Measurements from ENCODE around the gene GTF3C2. TPM values are rescaled to one million over a fixed set of nuclear protein-coding genes. Genes with fewer than 3 reads are reported as not detected.

The GTF3C2 gene
- total and polyA plus RNA-seq, 9 of the 15 experiments (the other 6 are each of a cell fraction or from before 2014, with no cell fraction given) = 35.5 to 96.8 (median 53.0) TPM

- 0 out of 4 replicates have a peak, but pooled peaks of 1 of the 2 experiments have one; percentile 47 for TF ChIP-seq BCLAF1 (IDR thresholded peaks at IDR 0.05; ENCODE audit: borderline replicate concordance in 1 of 2, control insufficient read depth in 1 of 2, low read depth in 2 of 2, low read length in 1 of 2)
- TF ChIP-seq THRAP3 (IDR thresholded peaks at IDR 0.05; ENCODE audit: borderline replicate concordance) = no peak
- no peak for TF ChIP-seq ZNF445 (CRISPR knock-in tag; IDR thresholded peaks at IDR 0.05; ENCODE audit: low read depth)
- no peak for TF ChIP-seq PYGO2 (tag; IDR thresholded peaks at IDR 0.05)
- TF ChIP-seq HINFP (tag; conservative IDR thresholded peaks at IDR 0.05; ENCODE audit: low read depth) = no peak
- TF ChIP-seq ZBTB33 (CRISPR knock-in tag; IDR thresholded peaks at IDR 0.05) = peak; percentile 31; the same call in 1 of the 2 replicates
- no peak for TF ChIP-seq ZBED1 (IDR thresholded peaks at IDR 0.05)
- TF ChIP-seq KDM5B (IDR thresholded peaks at IDR 0.05; ENCODE audit: insufficient replicate concordance, low read depth, low read length) = peak; percentile 53
- TF ChIP-seq ZNF263 (CRISPR knock-in tag; IDR thresholded peaks at IDR 0.05; ENCODE audit: borderline replicate concordance) = no peak
- peak; percentile 99 for TF ChIP-seq ZFX (CRISPR knock-in tag; IDR thresholded peaks at IDR 0.05)
- no peak for TF ChIP-seq SP2 (IDR thresholded peaks at IDR 0.05; ENCODE audit: extremely low read depth, low read depth, low read length, poor library complexity, severe bottlenecking)
- TF ChIP-seq PHF8 (IDR thresholded peaks at IDR 0.05; ENCODE audit: borderline replicate concordance, low read length) = peak; percentile 56; the same call in 1 of the 2 replicates
- no peak for TF ChIP-seq ZFP36 (IDR thresholded peaks at IDR 0.05; ENCODE audit: low read depth, low read length, partially characterized antibody)
- no peak for TF ChIP-seq DDX20 (tag; IDR thresholded peaks at IDR 0.05; ENCODE audit: low read depth)
- no peak for TF ChIP-seq VEZF1 (CRISPR knock-in tag; IDR thresholded peaks at IDR 0.05)
- no peak for TF ChIP-seq ZNF780A (CRISPR knock-in tag; IDR thresholded peaks at IDR 0.05)
These were observed 14.5 kb upstream of the GTF3C2 start (continued) for GRCh38 chr2:27370816-27371620.
